ENCODE data around the gene ZNF253. TPM values are rescaled to one million over a fixed set of nuclear protein-coding genes. Genes with fewer than 3 reads are reported as not detected.

Gene ZNF253
- total and polyA plus RNA-seq, 9 of the 15 experiments (the other 6 are each of a cell fraction or from before 2014, with no cell fraction given) = 4.0 to 14.4 (median 7.5) TPM

DNA sequence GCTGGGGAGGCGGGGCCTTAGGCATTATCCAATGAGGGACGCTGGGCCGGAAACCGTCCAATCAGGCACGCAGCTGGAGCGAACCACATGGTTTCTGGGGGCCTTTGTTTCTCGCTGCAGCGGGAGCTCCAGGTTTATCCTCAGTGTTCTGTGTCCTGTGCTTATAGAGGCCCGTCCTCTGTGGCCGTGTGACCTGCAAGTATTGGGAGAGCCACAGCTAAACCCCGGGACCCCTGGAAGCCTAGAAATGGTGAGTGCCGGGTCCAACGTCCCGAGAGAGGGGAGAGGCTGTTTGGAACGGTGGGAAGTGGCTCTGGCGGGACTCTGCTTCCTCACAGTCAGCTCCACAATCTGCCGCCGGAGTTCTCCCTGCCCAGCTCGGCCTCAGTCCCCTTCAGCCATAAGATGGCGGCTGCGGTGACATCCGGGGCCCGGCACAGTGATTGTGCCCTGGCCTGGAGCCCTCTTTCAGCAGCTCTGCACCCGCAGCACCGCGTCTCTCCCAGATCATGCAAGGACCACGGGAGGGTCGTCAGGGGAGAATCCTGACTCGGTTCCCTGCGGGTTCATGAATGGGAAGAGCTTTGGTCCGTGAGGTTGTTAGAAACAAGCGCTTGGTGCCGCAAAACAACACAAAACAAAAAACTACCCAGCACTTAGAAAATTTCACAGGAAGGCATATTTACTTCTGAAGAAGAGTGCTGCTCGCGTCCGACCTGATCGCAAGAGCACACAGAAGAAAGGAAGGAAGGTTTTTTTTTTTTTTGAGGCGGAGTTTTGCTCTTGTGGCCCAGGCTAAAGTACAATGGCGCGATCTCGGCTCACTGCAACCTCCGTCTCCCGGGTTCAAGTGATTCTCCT is at the start of gene ZNF253 (continued):
- TF ChIP-seq, protein P1, sequence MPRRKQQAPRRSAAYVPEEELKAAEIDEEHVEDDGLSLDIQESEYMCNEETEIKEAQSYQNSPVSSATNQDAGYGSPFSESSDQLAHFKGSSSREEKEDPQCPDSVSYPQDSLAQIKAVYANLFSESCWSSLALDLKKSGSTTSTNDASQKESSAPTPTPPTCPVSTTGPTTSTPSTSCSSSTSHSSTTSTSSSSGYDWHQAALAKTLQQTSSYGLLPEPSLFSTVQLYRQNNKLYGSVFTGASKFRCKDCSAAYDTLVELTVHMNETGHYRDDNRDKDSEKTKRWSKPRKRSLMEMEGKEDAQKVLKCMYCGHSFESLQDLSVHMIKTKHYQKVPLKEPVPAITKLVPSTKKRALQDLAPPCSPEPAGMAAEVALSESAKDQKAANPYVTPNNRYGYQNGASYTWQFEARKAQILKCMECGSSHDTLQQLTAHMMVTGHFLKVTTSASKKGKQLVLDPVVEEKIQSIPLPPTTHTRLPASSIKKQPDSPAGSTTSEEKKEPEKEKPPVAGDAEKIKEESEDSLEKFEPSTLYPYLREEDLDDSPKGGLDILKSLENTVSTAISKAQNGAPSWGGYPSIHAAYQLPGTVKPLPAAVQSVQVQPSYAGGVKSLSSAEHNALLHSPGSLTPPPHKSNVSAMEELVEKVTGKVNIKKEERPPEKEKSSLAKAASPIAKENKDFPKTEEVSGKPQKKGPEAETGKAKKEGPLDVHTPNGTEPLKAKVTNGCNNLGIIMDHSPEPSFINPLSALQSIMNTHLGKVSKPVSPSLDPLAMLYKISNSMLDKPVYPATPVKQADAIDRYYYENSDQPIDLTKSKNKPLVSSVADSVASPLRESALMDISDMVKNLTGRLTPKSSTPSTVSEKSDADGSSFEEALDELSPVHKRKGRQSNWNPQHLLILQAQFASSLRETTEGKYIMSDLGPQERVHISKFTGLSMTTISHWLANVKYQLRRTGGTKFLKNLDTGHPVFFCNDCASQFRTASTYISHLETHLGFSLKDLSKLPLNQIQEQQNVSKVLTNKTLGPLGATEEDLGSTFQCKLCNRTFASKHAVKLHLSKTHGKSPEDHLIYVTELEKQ (CRISPR knock-in tag; IDR thresholded peaks at IDR 0.05) = no peak
- TF ChIP-seq POLR3A (IDR thresholded peaks at IDR 0.05; ENCODE audit: borderline replicate concordance, extremely low read depth, insufficient read depth, insufficient read length) (no peak), ELF1 (tag; IDR thresholded peaks at IDR 0.05) (no peak), ZNF239 (CRISPR knock-in tag; IDR thresholded peaks at IDR 0.05) (no peak), ZFP36 (IDR thresholded peaks at IDR 0.05; ENCODE audit: low read depth, low read length, partially characterized antibody) (no peak), ZNF436 (CRISPR knock-in tag; IDR thresholded peaks at IDR 0.05) (no peak), ZNF707 (CRISPR knock-in tag; conservative IDR thresholded peaks at IDR 0.05) (no peak), TEAD4 (IDR thresholded peaks at IDR 0.05; ENCODE audit: low read length) (peak; percentile 28), TEAD4 (CRISPR knock-in tag; IDR thresholded peaks at IDR 0.05; ENCODE audit: borderline replicate concordance) (no peak), DACH1 (IDR thresholded peaks at IDR 0.05; ENCODE audit: partially characterized antibody) (no peak), BMI1 (IDR thresholded peaks at IDR 0.05; ENCODE audit: low read length) (no peak), RFX7 (CRISPR knock-in tag; IDR thresholded peaks at IDR 0.05) (no peak)
- TF ChIP-seq, protein P2, sequence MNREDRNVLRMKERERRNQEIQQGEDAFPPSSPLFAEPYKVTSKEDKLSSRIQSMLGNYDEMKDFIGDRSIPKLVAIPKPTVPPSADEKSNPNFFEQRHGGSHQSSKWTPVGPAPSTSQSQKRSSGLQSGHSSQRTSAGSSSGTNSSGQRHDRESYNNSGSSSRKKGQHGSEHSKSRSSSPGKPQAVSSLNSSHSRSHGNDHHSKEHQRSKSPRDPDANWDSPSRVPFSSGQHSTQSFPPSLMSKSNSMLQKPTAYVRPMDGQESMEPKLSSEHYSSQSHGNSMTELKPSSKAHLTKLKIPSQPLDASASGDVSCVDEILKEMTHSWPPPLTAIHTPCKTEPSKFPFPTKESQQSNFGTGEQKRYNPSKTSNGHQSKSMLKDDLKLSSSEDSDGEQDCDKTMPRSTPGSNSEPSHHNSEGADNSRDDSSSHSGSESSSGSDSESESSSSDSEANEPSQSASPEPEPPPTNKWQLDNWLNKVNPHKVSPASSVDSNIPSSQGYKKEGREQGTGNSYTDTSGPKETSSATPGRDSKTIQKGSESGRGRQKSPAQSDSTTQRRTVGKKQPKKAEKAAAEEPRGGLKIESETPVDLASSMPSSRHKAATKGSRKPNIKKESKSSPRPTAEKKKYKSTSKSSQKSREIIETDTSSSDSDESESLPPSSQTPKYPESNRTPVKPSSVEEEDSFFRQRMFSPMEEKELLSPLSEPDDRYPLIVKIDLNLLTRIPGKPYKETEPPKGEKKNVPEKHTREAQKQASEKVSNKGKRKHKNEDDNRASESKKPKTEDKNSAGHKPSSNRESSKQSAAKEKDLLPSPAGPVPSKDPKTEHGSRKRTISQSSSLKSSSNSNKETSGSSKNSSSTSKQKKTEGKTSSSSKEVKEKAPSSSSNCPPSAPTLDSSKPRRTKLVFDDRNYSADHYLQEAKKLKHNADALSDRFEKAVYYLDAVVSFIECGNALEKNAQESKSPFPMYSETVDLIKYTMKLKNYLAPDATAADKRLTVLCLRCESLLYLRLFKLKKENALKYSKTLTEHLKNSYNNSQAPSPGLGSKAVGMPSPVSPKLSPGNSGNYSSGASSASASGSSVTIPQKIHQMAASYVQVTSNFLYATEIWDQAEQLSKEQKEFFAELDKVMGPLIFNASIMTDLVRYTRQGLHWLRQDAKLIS (CRISPR knock-in tag; IDR thresholded peaks at IDR 0.05) = peak; percentile 35; the same call in 1 of the 2 replicates
- TF ChIP-seq, protein P3, sequence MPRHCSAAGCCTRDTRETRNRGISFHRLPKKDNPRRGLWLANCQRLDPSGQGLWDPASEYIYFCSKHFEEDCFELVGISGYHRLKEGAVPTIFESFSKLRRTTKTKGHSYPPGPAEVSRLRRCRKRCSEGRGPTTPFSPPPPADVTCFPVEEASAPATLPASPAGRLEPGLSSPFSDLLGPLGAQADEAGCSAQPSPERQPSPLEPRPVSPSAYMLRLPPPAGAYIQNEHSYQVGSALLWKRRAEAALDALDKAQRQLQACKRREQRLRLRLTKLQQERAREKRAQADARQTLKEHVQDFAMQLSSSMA (CRISPR knock-in tag; IDR thresholded peaks at IDR 0.05) = no peak
- TF ChIP-seq, protein P4, sequence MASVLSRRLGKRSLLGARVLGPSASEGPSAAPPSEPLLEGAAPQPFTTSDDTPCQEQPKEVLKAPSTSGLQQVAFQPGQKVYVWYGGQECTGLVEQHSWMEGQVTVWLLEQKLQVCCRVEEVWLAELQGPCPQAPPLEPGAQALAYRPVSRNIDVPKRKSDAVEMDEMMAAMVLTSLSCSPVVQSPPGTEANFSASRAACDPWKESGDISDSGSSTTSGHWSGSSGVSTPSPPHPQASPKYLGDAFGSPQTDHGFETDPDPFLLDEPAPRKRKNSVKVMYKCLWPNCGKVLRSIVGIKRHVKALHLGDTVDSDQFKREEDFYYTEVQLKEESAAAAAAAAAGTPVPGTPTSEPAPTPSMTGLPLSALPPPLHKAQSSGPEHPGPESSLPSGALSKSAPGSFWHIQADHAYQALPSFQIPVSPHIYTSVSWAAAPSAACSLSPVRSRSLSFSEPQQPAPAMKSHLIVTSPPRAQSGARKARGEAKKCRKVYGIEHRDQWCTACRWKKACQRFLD (CRISPR knock-in tag; IDR thresholded peaks at IDR 0.05) = peak; percentile 60; the same call in 1 of the 2 replicates

Measured in K562 (cell line).